A673 (cell line): ENCODE data around the gene MYCN.

Source experiments
- CTCF ChIP-seq: fragments of 300-800, 200-600 bp; sonication (generic); conservative IDR thresholded peaks from 2 replicates; pipeline ENCODE4 v1.5.1; 2017; ENCODE audit warnings: low read depth, mild to moderate bottlenecking, antibody characterized with exemption, low read length, moderate library complexity, mixed read lengths
- EZH2 ChIP-seq: fragments of 200-600 bp; sonication (generic); IDR thresholded peaks from 2 replicates; pipeline ENCODE4 v1.6.1; 2017; ENCODE audit warnings: borderline replicate concordance, low read depth, mild to moderate bottlenecking, mixed read lengths, antibody characterized with exemption, low read length; ENCODE audit not compliant: poor library complexity, severe bottlenecking

GRCh38 chr2:15988733-15989132 lies 48.4 kb downstream of the MYCN start:
- TF ChIP-seq CTCF, result no peak
- TF ChIP-seq EZH2, result no peak
